ENCODE results near the gene VPREB3. TPM values are rescaled to one million over a fixed set of nuclear protein-coding genes. Genes with fewer than 3 reads are reported as not detected.

VPREB3 gene
- total and polyA plus RNA-seq, 10 of the 15 experiments (the other 5 are each of a cell fraction or from before 2014, with no cell fraction given): 0.75 to 79.5 (median 23.8) TPM

DNA sequence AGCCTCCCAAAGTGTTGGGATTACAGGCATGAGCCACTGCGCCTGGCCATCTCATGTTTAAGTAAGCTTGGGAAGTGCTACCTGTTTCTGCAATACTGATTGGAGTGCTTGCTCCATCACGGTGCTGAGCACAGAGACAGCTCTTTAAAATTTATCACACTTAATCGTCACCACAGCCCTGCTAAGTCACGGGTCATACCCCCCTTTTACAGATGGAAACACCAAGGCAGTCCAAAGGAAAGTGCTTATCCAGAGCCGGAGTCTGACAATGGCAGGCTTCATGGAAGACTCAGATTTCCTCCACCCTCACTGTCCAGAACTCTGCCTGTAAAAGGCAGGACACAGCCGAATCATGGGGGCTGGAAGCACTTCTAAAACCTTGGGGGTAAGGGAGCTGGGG, 5.8 kb upstream of the VPREB3 start (continued):
- TF ChIP-seq, protein P1, sequence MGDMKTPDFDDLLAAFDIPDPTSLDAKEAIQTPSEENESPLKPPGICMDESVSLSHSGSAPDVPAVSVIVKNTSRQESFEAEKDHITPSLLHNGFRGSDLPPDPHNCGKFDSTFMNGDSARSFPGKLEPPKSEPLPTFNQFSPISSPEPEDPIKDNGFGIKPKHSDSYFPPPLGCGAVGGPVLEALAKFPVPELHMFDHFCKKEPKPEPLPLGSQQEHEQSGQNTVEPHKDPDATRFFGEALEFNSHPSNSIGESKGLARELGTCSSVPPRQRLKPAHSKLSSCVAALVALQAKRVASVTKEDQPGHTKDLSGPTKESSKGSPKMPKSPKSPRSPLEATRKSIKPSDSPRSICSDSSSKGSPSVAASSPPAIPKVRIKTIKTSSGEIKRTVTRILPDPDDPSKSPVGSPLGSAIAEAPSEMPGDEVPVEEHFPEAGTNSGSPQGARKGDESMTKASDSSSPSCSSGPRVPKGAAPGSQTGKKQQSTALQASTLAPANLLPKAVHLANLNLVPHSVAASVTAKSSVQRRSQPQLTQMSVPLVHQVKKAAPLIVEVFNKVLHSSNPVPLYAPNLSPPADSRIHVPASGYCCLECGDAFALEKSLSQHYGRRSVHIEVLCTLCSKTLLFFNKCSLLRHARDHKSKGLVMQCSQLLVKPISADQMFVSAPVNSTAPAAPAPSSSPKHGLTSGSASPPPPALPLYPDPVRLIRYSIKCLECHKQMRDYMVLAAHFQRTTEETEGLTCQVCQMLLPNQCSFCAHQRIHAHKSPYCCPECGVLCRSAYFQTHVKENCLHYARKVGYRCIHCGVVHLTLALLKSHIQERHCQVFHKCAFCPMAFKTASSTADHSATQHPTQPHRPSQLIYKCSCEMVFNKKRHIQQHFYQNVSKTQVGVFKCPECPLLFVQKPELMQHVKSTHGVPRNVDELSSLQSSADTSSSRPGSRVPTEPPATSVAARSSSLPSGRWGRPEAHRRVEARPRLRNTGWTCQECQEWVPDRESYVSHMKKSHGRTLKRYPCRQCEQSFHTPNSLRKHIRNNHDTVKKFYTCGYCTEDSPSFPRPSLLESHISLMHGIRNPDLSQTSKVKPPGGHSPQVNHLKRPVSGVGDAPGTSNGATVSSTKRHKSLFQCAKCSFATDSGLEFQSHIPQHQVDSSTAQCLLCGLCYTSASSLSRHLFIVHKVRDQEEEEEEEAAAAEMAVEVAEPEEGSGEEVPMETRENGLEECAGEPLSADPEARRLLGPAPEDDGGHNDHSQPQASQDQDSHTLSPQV (IDR thresholded peaks at IDR 0.05): no peak
- TF ChIP-seq RCOR1 (conservative IDR thresholded peaks at IDR 0.05; ENCODE audit: low read depth, low read length) (no peak), BCL11A (IDR thresholded peaks at IDR 0.05; ENCODE audit: low read depth, low read length) (no peak), TCF3 (IDR thresholded peaks at IDR 0.05; ENCODE audit: borderline replicate concordance, insufficient read depth, low read depth, low read length) (no peak)

DNA sequence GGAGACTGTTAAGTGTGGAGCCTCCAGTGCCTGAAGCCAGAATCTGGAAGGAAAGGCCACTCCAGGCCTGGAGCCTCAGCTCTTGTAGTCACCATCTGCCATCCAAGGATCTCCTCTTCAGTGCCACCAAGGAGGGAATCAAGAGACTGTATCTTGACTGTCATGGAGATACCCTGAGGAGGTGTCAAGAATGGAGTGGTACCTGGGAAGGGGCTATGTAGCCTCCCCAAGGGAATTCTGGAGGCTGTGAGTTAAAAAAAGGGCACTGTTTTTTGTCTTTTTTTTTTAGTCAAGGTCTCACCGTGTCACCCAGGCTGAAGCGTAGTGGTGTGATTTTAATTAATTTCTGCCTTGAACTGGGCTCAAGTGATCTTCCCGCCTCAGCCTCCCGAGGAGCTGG, 5.3 kb upstream of the VPREB3 start:
- RAD21 ChIA-PET (ENCODE audit: unreplicated experiment): no interaction called here
- WGBS (ENCODE audit: insufficient coverage, insufficient replicate concordance, low lambda C conversion rate, missing lambda C conversion rate): 83% methylated on average over 4 of the region's 4 CpGs
- in situ Hi-C loops (cut with MboI): no loop called here
- TF ChIP-seq BACH1 (IDR thresholded peaks at IDR 0.05; ENCODE audit: borderline replicate concordance): no peak
- no peak for TF ChIP-seq EGR1 (IDR thresholded peaks at IDR 0.05; ENCODE audit: borderline replicate concordance in 1 of 2, low read depth in 2 of 2, low read length in 2 of 2)
- TF ChIP-seq, protein P2, sequence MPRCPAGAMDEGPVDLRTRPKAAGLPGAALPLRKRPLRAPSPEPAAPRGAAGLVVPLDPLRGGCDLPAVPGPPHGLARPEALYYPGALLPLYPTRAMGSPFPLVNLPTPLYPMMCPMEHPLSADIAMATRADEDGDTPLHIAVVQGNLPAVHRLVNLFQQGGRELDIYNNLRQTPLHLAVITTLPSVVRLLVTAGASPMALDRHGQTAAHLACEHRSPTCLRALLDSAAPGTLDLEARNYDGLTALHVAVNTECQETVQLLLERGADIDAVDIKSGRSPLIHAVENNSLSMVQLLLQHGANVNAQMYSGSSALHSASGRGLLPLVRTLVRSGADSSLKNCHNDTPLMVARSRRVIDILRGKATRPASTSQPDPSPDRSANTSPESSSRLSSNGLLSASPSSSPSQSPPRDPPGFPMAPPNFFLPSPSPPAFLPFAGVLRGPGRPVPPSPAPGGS (IDR thresholded peaks at IDR 0.05; ENCODE audit: borderline replicate concordance, insufficient read depth, low read depth, low read length, poor library complexity, severe bottlenecking): no peak
- TF ChIP-seq SUZ12 (IDR thresholded peaks at IDR 0.05; ENCODE audit: unreplicated experiment): no peak
- no peak for TF ChIP-seq CBFB (IDR thresholded peaks at IDR 0.05; ENCODE audit: low read depth)
- TF ChIP-seq, protein P3, sequence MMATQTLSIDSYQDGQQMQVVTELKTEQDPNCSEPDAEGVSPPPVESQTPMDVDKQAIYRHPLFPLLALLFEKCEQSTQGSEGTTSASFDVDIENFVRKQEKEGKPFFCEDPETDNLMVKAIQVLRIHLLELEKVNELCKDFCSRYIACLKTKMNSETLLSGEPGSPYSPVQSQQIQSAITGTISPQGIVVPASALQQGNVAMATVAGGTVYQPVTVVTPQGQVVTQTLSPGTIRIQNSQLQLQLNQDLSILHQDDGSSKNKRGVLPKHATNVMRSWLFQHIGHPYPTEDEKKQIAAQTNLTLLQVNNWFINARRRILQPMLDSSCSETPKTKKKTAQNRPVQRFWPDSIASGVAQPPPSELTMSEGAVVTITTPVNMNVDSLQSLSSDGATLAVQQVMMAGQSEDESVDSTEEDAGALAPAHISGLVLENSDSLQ (IDR thresholded peaks at IDR 0.05): no peak
- TF ChIP-seq MYB (IDR thresholded peaks at IDR 0.05; ENCODE audit: borderline replicate concordance, low read depth, low read length): no peak
- TF ChIP-seq SMAD1 (IDR thresholded peaks at IDR 0.05; ENCODE audit: low read depth, partially characterized antibody): no peak
- no peak for TF ChIP-seq BCL11A (IDR thresholded peaks at IDR 0.05; ENCODE audit: low read depth, low read length)
- TF ChIP-seq JUND (IDR thresholded peaks at IDR 0.05; ENCODE audit: low read depth, low read length): no peak
- TF ChIP-seq BMI1 (IDR thresholded peaks at IDR 0.05; ENCODE audit: borderline replicate concordance): no peak
- no peak for TF ChIP-seq SUPT20H (IDR thresholded peaks at IDR 0.05; ENCODE audit: borderline replicate concordance, control insufficient read depth, low read depth, low read length)
- no peak for TF ChIP-seq FOXK2 (IDR thresholded peaks at IDR 0.05)

More for the DNA sequence above, 5.3 kb upstream of the VPREB3 start:
- Histone ChIP-seq H4K20me1 (ENCODE audit: control insufficient read depth, insufficient read depth) (no peaks in the 10 kb centered on the region; the same call in 1 of the 2 replicates), H3K79me2 (ENCODE audit: control insufficient read depth, insufficient read depth, low read length) (0 out of 2 replicates have a peak, but pooled peaks cover 2% of the 10 kb centered on the region), H3K9me3 (replicated peaks; ENCODE audit: control insufficient read depth, insufficient read depth, low read length) (no peaks in the 10 kb centered on the region), H3K4me2 (ENCODE audit: control insufficient read depth, insufficient read depth) (no peak overlapping the region), H3K27me3 (replicated peaks in 1 of 2; ENCODE audit: control insufficient read depth in 2 of 2, insufficient read depth in 2 of 2, low read length in 1 of 2) (no peaks in the 10 kb centered on the region), H3K4me1 (ENCODE audit: control insufficient read depth, insufficient read depth, low read length) (peaks cover 18% of the 10 kb centered on the region), H3K36me3 (ENCODE audit: control insufficient read depth in 2 of 2, insufficient read depth in 2 of 2, low read length in 1 of 2) (no peaks in the 10 kb centered on the region; a peak in 1 of 4 replicates), H2AFZ (ENCODE audit: control insufficient read depth, low read depth, low read length) (no peak overlapping the region), H3K9ac (ENCODE audit: control insufficient read depth, insufficient read depth, low read length) (no peak overlapping the region), H3K27ac (ENCODE audit: control insufficient read depth, insufficient read depth) (no peak overlapping the region), H3K4me3 (no peak overlapping the region)
- ATAC-seq: no peak
- ChIA-PET POLR2A (interaction anchor here (0.7 kb wide), 2 partner anchors 168 to 1901 kb away, joined by 3 read pairs; no protein-coding TSS in a partner anchor), SMC1A (ENCODE audit: uncharacterized antibody, unreplicated experiment) (no interaction called here), CTCF (no interaction called here)
- no TSS peak for BruUV-seq (replicated peaks)
- intact Hi-C loops (cut with micrococcal nuclease; ENCODE audit: unreplicated experiment): no loop called here
- DNase-seq (ENCODE audit: low read depth, low spot score): no peak
- FAIRE-seq: no peak

All from GM12878 (cell line).